T-helper 17 cell (primary cell): ENCODE data around the gene ZNF438. TPM values are rescaled to one million over a fixed set of nuclear protein-coding genes. Genes with fewer than 3 reads are reported as not detected.
"Not testable (repeated sequence)": the region's sequence is repeated elsewhere in the genome, so short reads cannot be mapped to it uniquely, and the experiment has no call there.

Source experiments
- ATAC-seq: fragments of 150-1000 bp; cut with Tn5 transposase; 2 replicates; pipeline ENCODE4 v1.10.0; 2021; ENCODE audit warnings: mild to moderate bottlenecking, moderate library complexity
- DNase-seq, 3 donors: peaks; one replicate each; pipeline versions ENCODE4 v3.0.0 to v3.0.0-alpha.2; 2020 to 2021
- H3K9me3 ChIP-seq: one replicate; pipeline ENCODE4 v1.7.0; 2013; ENCODE audit warnings: low read length, mild to moderate bottlenecking; ENCODE audit not compliant: control insufficient read depth, poor library complexity, severe bottlenecking
- H3K27ac Mint-ChIP-seq: one replicate; pipeline ENCODE4 v1.8.0; 2022; ENCODE audit warnings: mild to moderate bottlenecking, moderate library complexity, mixed read lengths
- H3K27me3 Mint-ChIP-seq: one replicate; pipeline ENCODE4 v1.8.0; 2022; ENCODE audit warnings: mixed read lengths
- H3K36me3 Mint-ChIP-seq: one replicate; pipeline ENCODE4 v1.8.0; 2022; ENCODE audit warnings: low read depth, mixed read lengths
- H3K4me1 Mint-ChIP-seq: one replicate; pipeline ENCODE4 v1.8.0; 2022; ENCODE audit warnings: mild to moderate bottlenecking, mixed read lengths
- H3K4me3 Mint-ChIP-seq: one replicate; pipeline ENCODE4 v1.8.0; 2022; ENCODE audit warnings: mild to moderate bottlenecking, moderate library complexity, mixed read lengths
- total RNA-seq, 4 donors: library from RNA in 2 of 4; stranded (reverse) in 2 of 4; gene quantifications; one replicate each; pipeline ENCODE4 v1.2.3 and lab custom pipeline; 2022 to 2026

Gene ZNF438
- total RNA-seq, 2 donors from 2014 or later: 3.1 to 3.7 TPM

DNA sequence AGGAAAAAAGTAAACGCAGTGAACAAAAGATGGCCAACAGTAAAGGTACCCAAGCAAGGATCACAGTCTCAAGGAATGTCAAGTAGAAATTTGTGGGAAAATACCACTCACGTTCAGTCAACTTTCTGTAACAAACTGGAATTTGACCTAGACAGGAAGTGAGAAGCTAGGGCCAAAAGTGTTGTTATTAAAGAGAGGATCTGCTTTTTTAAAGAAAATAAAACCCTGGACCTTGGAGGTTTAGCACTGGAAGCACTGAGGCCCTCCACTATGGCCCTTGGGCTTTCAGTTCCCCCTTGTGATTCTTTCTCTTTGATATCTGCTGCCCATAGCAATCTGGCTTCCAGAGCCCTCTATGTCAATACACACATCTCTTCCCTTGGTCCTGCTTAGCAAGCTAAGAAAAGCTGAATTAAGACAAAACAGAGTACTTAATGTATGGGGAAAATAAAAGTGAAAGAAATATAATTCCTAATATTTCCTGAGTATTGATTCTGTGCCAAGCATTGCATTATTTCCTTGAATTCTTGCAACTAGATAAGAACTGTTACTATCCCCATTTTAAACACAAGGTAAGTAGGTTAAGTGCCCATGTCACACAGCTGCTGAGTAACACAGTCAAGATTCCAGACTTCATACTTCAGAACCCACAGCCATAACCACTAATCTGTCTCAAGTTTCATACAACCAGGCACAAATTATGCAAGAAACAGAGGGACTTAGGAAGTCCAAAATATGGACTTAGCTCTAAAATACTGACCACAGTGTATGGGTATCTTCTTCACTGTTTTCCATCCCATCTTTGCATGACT, 2.6 kb upstream of the ZNF438 start:
- Mint-ChIP-seq H3K4me1 (peaks cover 14% of the 10 kb centered on the region), H3K27ac (no peak overlapping the region), H3K36me3 (peaks cover 3% of the 10 kb centered on the region), H3K27me3 (no peaks in the 10 kb centered on the region), H3K4me3 (no peak overlapping the region)
- DNase-seq (no peak), ATAC-seq (no peak)
- H3K9me3 ChIP-seq: no peaks in the 10 kb centered on the region

DNA sequence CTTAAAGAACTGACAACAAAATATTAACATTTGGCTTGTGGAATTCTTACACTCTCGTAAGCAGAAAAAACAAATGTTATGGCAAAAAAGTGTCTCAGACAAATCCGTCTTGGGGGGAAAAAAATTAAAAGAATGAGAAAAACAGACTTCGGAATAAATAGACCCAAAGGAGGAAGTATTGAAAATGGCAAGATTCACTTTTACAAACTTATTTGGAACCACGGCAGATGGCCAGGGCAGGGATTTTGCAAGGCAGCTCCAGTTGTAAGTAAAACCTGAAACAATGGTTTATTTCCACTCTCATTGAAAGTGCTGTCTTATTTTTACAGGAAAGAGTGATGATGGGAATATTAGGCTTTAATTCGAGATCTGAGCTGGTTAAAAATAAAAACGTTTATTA, 1.5 kb upstream of the ZNF438 start:
- H3K9me3 ChIP-seq: no peaks in the 10 kb centered on the region
- Mint-ChIP-seq H3K27me3 (no peaks in the 10 kb centered on the region), H3K4me1 (peaks cover 17% of the 10 kb centered on the region), H3K4me3 (peak overlapping the region; percentile 92), H3K27ac (peak overlapping the region; percentile 91), H3K36me3 (peaks cover 3% of the 10 kb centered on the region)
- DNase-seq (no peak), ATAC-seq (no peak)

- H3K9me3 ChIP-seq: no peaks in the 10 kb centered on the region
- Mint-ChIP-seq H3K4me3 (peak overlapping the region; percentile 92), H3K36me3 (peaks cover 3% of the 10 kb centered on the region), H3K27me3 (no peaks in the 10 kb centered on the region), H3K4me1 (peaks cover 17% of the 10 kb centered on the region), H3K27ac (peak overlapping the region; percentile 91)
- ATAC-seq: peak; percentile 81
- peak; percentile 87 to 91 (median 90) for DNase-seq
Observed at GRCh38 chr10:31032258-31033132, 830 bp upstream of the ZNF438 start.

DNA sequence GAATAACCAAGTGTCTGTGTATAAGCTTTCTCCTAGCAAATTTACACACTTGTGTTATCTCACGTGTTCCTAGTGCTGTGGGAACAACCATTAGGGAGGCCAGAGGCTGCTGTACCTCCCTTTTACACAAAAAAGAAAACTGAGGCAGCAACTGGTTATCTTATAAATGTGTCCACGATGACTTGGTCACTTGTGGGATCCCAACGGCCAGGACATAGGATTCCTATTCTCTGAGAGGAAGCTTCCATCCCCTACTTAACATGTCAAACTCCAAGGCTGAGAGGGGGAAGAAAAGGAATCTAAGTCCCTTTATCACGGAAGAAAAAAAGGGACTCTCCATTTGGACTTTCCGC, 484 bp downstream of the ZNF438 start:
- Mint-ChIP-seq H3K27ac (peak overlapping the region; percentile 91), H3K4me3 (peak overlapping the region; percentile 92), H3K36me3 (peaks cover 3% of the 10 kb centered on the region), H3K4me1 (peaks cover 17% of the 10 kb centered on the region), H3K27me3 (no peaks in the 10 kb centered on the region)
- DNase-seq: no peak
- no peaks in the 10 kb centered on the region for H3K9me3 ChIP-seq
- no peak for ATAC-seq

DNA sequence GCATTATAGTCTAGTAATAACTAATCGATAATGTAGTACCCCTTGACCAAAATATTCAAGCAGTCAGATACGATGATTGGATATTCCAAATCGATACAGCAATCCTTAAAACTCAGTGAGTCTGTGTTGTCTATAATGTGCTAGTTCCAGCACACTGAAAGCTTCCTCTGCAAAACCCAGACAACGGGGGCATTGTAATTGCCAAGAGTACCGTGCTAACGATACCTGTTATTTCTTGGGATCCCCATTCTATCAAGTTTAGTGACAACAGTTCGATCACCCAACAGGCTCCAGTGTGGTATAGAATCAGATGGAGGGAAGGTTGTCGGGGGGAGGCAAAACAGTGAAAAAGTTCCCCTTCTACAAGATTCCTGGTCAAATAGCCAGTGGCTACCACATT, 865 bp downstream of the ZNF438 start:
- H3K36me3 Mint-ChIP-seq: peaks cover 3% of the 10 kb centered on the region
- no peak overlapping the region for H3K4me3 Mint-ChIP-seq
- H3K9me3 ChIP-seq: no peaks in the 10 kb centered on the region
- ATAC-seq: no peak
- peaks cover 17% of the 10 kb centered on the region for H3K4me1 Mint-ChIP-seq
- H3K27me3 Mint-ChIP-seq: no peaks in the 10 kb centered on the region
- no peak for DNase-seq
- H3K27ac Mint-ChIP-seq: no peak overlapping the region

GRCh38 chr10:31030260-31030659, 1.4 kb downstream of the ZNF438 start:
- H3K27ac Mint-ChIP-seq: no peak overlapping the region
- peak overlapping the region; percentile 8 for H3K4me3 Mint-ChIP-seq
- no peaks in the 10 kb centered on the region for H3K27me3 Mint-ChIP-seq
- H3K4me1 Mint-ChIP-seq: peaks cover 17% of the 10 kb centered on the region
- ATAC-seq (no peak), DNase-seq (no peak)
- peaks cover 3% of the 10 kb centered on the region for H3K36me3 Mint-ChIP-seq
- no peaks in the 10 kb centered on the region for H3K9me3 ChIP-seq

DNA sequence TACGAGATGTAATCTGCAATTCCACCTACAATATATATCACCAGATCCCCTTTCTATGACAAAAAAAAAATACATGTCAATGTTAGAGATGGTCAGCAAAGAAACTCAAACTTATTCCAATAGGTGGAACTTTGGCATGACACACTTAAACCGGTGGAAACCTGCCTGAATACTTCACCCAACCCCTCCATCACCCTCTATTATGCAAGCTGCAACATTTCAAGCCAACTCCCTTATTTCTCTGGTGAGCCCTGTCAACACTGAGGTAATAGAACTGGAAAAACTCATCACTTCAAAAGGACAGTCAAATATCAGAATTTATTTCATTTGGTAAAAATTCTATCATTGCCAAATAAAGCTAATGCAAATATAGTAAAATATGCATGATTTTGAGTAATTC, 3.6 kb downstream of the ZNF438 start:
- peaks cover 3% of the 10 kb centered on the region for H3K36me3 Mint-ChIP-seq
- no peak overlapping the region for H3K27ac Mint-ChIP-seq
- peaks cover 15% of the 10 kb centered on the region for H3K4me1 Mint-ChIP-seq
- no peak for ATAC-seq
- no peaks in the 10 kb centered on the region for H3K27me3 Mint-ChIP-seq
- H3K9me3 ChIP-seq: no peaks in the 10 kb centered on the region
- no peak overlapping the region for H3K4me3 Mint-ChIP-seq
- DNase-seq: no peak

GRCh38 chr10:31026279-31026678, 5.4 kb downstream of the ZNF438 start:
- not testable (repeated sequence) for DNase-seq, H3K27me3 Mint-ChIP-seq, H3K9me3 ChIP-seq, H3K36me3 Mint-ChIP-seq, H3K27ac Mint-ChIP-seq, ATAC-seq, H3K4me3 Mint-ChIP-seq
- H3K4me1 Mint-ChIP-seq: peaks cover 10% of the 10 kb centered on the region

GRCh38 chr10:31025142-31025541, 6.5 kb downstream of the ZNF438 start:
- no peaks in the 10 kb centered on the region for H3K9me3 ChIP-seq
- no peak for DNase-seq
- H3K4me1 Mint-ChIP-seq: peaks cover 10% of the 10 kb centered on the region
- ATAC-seq: no peak
- H3K27ac Mint-ChIP-seq: no peak overlapping the region
- H3K36me3 Mint-ChIP-seq: peaks cover 2% of the 10 kb centered on the region
- H3K4me3 Mint-ChIP-seq: no peak overlapping the region
- H3K27me3 Mint-ChIP-seq: no peaks in the 10 kb centered on the region

GRCh38 chr10:31023558-31023957, 8.1 kb downstream of the ZNF438 start:
- ATAC-seq: no peak
- H3K36me3 Mint-ChIP-seq: no peaks in the 10 kb centered on the region

DNA sequence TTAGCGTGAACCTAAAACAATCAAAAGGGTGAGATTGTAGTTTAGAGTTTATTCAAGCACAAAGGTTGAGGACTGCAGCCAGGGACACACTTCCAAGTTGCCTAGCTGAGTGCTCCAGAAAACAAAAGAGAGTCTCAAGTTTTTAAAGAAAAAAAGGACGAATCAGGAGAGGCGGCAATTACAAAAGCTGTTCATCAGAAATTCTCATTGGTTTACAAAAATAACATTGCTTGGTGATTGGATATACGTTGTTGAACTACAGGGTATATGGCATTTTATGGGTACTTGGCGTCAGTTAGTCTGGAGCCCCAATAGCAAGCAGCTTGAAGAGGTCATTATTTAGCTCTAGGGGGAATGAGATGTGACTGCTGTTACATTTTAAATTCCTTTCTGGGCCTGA, 11.5 kb downstream of the ZNF438 start:
- DNase-seq (no peak), ATAC-seq (no peak)
- Mint-ChIP-seq H3K27me3 (no peaks in the 10 kb centered on the region), H3K36me3 (no peaks in the 10 kb centered on the region), H3K27ac (no peak overlapping the region), H3K4me1 (no peaks in the 10 kb centered on the region), H3K4me3 (no peak overlapping the region)
- no peaks in the 10 kb centered on the region for H3K9me3 ChIP-seq

More at GRCh38 chr10:31023558-31023957, 8.1 kb downstream of the ZNF438 start:
- peaks cover 1% of the 10 kb centered on the region for H3K4me1 Mint-ChIP-seq
- H3K27ac Mint-ChIP-seq: no peak overlapping the region
- no peak for DNase-seq
- no peaks in the 10 kb centered on the region for H3K27me3 Mint-ChIP-seq
- no peaks in the 10 kb centered on the region for H3K9me3 ChIP-seq
- H3K4me3 Mint-ChIP-seq: no peak overlapping the region

DNA sequence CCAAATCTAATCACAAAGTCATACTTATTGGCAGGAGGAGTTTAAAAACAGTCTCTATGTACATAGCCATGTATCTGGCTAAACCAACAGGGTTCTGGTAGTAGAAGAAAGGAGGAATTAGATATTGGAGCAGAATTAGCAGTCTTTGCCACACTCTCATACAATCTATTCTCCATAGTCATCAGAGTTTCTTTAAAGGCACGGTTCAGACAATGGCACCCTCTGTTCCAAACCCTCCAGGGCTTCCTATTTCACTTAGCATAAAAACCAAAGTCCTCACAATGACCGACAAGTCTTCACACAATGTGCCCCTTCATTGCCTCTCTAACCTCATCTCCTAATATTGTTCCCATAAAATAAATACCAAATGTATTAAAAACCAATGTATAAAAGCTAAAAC, 12.7 kb downstream of the ZNF438 start:
- ATAC-seq (no peak), DNase-seq (no peak)
- no peaks in the 10 kb centered on the region for H3K27me3 Mint-ChIP-seq
- no peaks in the 10 kb centered on the region for H3K9me3 ChIP-seq
- no peak overlapping the region for H3K27ac Mint-ChIP-seq
- H3K4me3 Mint-ChIP-seq: no peak overlapping the region
- no peaks in the 10 kb centered on the region for H3K4me1 Mint-ChIP-seq
- no peaks in the 10 kb centered on the region for H3K36me3 Mint-ChIP-seq

DNA sequence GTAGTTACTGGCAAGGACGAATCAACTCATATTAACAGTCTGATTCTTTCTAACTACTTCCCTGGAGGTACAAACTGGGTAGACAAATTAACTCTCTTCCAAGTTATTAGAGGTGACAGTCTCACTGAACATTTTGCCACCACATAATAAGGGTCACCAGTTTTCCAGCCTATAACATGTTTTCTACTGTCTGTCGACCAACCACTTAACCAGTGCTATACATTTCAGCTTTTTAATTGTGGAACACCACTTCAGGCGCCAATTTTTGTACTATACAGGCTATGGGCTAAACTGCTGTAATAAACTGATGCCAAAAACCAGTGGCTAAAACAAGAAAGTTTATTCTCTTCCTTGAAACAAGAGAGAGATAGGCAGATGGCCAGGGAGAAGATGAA, 13.3 kb downstream of the ZNF438 start:
- ATAC-seq: no peak
- DNase-seq: no peak
- Mint-ChIP-seq H3K4me1 (no peaks in the 10 kb centered on the region), H3K36me3 (peaks cover 4% of the 10 kb centered on the region), H3K27me3 (no peaks in the 10 kb centered on the region), H3K27ac (no peak overlapping the region), H3K4me3 (no peak overlapping the region)
- no peaks in the 10 kb centered on the region for H3K9me3 ChIP-seq
